Liver (tissue), 3 donors: ENCODE measurements around the gene NCK2.

ENCODE experiments used
- FOXA1 ChIP-seq: IDR thresholded peaks from 2 replicates; pipeline ENCODE4 v1.6.1; 2016; ENCODE audit warnings: antibody characterized with exemption
- HNF4G ChIP-seq: IDR thresholded peaks from 2 replicates; pipeline ENCODE4 v1.6.1; 2016; ENCODE audit warnings: antibody characterized with exemption
- RAD21 ChIP-seq, 2 donors: IDR thresholded peaks; 2 replicates each; pipeline ENCODE4 v1.6.1; 2016; ENCODE audit warnings: antibody characterized with exemption in 2 of 2, mild to moderate bottlenecking in 2 of 2
- REST ChIP-seq: IDR thresholded peaks from 2 replicates; pipeline ENCODE4 v1.6.1; 2016; ENCODE audit warnings: antibody characterized with exemption, mild to moderate bottlenecking
- SP1 ChIP-seq: IDR thresholded peaks from 2 replicates; pipeline ENCODE4 v1.6.1; 2018; ENCODE audit warnings: antibody characterized with exemption, mild to moderate bottlenecking
- YY1 ChIP-seq: IDR thresholded peaks from 2 replicates; pipeline ENCODE4 v1.6.1; 2016; ENCODE audit warnings: antibody characterized with exemption, mild to moderate bottlenecking
- TF ChIP-seq, protein P1 (sequence below): fragments of 150-350 bp; IDR thresholded peaks from 2 replicates; pipeline ENCODE4 v1.5.1; 2017; ENCODE audit warnings: improper control_type of control experiment, low read depth, low read length; ENCODE audit not compliant: missing input control
- donor health status: healthy.
- donor health status: healthy.

GRCh38 chr2:105862843-105863242 is 118.1 kb downstream of the NCK2 start:
- TF ChIP-seq, protein P1, sequence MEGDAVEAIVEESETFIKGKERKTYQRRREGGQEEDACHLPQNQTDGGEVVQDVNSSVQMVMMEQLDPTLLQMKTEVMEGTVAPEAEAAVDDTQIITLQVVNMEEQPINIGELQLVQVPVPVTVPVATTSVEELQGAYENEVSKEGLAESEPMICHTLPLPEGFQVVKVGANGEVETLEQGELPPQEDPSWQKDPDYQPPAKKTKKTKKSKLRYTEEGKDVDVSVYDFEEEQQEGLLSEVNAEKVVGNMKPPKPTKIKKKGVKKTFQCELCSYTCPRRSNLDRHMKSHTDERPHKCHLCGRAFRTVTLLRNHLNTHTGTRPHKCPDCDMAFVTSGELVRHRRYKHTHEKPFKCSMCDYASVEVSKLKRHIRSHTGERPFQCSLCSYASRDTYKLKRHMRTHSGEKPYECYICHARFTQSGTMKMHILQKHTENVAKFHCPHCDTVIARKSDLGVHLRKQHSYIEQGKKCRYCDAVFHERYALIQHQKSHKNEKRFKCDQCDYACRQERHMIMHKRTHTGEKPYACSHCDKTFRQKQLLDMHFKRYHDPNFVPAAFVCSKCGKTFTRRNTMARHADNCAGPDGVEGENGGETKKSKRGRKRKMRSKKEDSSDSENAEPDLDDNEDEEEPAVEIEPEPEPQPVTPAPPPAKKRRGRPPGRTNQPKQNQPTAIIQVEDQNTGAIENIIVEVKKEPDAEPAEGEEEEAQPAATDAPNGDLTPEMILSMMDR: no peak
- TF ChIP-seq REST (no peak), RAD21 (IDR thresholded peaks at IDR 0.05) (no peak), SP1 (no peak), FOXA1 (no peak), HNF4G (no peak), YY1 (no peak)
